ENCODE results near the gene VWA8. TPM values are rescaled to one million over a fixed set of nuclear protein-coding genes. Genes with fewer than 3 reads are reported as not detected.
A peak's percentile ranks its signal among the peaks of the same experiment; 100 is the strongest.

The VWA8 gene
- total and polyA plus RNA-seq, 2 experiments from 2014 or later: 6.3 to 24.6 TPM

DNA sequence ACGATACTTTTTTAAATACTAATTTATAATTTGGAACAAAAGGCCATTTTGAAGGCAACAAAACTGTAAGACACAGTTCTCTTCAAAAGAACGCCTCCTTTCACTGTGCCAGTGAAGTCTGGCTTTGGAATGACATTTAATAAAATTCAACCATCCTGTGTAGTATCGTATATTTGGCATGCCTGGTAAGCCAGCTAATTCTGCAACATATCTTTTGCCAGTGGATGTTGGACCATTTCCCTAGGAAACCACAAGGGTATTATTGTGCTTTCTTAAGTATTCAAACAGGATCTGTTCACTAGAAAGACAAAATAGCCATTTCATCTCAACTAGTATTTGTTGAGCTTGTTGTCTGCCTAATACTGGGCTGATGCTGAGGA is 391.9 kb downstream of the VWA8 start:
- H3F3A ChIP-seq (replicated peaks; ENCODE audit: low read depth): no peaks in the 10 kb centered on the region
- H3K36me3 ChIP-seq (ENCODE audit: insufficient read depth): no peaks in the 10 kb centered on the region
- 0 out of 2 replicates have a peak overlapping the region, but pooled peaks have one; percentile 24 for H3K27ac ChIP-seq (ENCODE audit: low read depth)
- H3K4me2 ChIP-seq: no peak overlapping the region
- no peaks in the 10 kb centered on the region; the same call in 1 of the 2 replicates for H3K4me1 ChIP-seq (ENCODE audit: insufficient read depth)
- no peak overlapping the region for H2AFZ ChIP-seq
- peaks cover 23% of the 10 kb centered on the region for H3K36me3 Mint-ChIP-seq (ENCODE audit: low read depth)
- ATAC-seq: no peak
- no peak overlapping the region for H3K4me3 Mint-ChIP-seq
- no peaks in the 10 kb centered on the region for H3K27me3 Mint-ChIP-seq (ENCODE audit: insufficient read depth, low read depth, poor library complexity)
- H3K4me1 Mint-ChIP-seq: no peaks in the 10 kb centered on the region; the same call in 2 of the 3 replicates
- no peaks in the 10 kb centered on the region for H3K27me3 ChIP-seq (ENCODE audit: insufficient read depth)
- DNase-seq (ENCODE audit: low spot score): no peak
- H3K4me3 ChIP-seq: no peak overlapping the region
- no peaks in the 10 kb centered on the region for H4K20me1 ChIP-seq (replicated peaks; ENCODE audit: insufficient read depth)
- TF ChIP-seq CREB1 (CRISPR knock-in tag; IDR thresholded peaks at IDR 0.05; ENCODE audit: low read depth): no peak
- no peak for TF ChIP-seq EZH2phosphoT487 (IDR thresholded peaks at IDR 0.05; ENCODE audit: unreplicated experiment)
- TF ChIP-seq, protein P1, sequence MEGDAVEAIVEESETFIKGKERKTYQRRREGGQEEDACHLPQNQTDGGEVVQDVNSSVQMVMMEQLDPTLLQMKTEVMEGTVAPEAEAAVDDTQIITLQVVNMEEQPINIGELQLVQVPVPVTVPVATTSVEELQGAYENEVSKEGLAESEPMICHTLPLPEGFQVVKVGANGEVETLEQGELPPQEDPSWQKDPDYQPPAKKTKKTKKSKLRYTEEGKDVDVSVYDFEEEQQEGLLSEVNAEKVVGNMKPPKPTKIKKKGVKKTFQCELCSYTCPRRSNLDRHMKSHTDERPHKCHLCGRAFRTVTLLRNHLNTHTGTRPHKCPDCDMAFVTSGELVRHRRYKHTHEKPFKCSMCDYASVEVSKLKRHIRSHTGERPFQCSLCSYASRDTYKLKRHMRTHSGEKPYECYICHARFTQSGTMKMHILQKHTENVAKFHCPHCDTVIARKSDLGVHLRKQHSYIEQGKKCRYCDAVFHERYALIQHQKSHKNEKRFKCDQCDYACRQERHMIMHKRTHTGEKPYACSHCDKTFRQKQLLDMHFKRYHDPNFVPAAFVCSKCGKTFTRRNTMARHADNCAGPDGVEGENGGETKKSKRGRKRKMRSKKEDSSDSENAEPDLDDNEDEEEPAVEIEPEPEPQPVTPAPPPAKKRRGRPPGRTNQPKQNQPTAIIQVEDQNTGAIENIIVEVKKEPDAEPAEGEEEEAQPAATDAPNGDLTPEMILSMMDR (conservative IDR thresholded peaks at IDR 0.05; ENCODE audit: low read depth in 2 of 2): no peak
- TF ChIP-seq NANOG (IDR thresholded peaks at IDR 0.05; ENCODE audit: borderline replicate concordance): no peak
- no peak for TF ChIP-seq ZNF331 (CRISPR knock-in tag; IDR thresholded peaks at IDR 0.05; ENCODE audit: low read depth)
- TF ChIP-seq POLR2AphosphoS5 (IDR thresholded peaks at IDR 0.05; ENCODE audit: low read depth): no peak
- H3K9me2 ChIP-seq (ENCODE audit: insufficient read depth): no peaks in the 10 kb centered on the region
- no peak overlapping the region for H3K27ac Mint-ChIP-seq
- H3K9me3 Mint-ChIP-seq: peaks cover 10% of the 10 kb centered on the region; the same call in 2 of the 3 replicates
- H3K79me2 ChIP-seq (replicated peaks; ENCODE audit: insufficient read depth): no peaks in the 10 kb centered on the region

DNA sequence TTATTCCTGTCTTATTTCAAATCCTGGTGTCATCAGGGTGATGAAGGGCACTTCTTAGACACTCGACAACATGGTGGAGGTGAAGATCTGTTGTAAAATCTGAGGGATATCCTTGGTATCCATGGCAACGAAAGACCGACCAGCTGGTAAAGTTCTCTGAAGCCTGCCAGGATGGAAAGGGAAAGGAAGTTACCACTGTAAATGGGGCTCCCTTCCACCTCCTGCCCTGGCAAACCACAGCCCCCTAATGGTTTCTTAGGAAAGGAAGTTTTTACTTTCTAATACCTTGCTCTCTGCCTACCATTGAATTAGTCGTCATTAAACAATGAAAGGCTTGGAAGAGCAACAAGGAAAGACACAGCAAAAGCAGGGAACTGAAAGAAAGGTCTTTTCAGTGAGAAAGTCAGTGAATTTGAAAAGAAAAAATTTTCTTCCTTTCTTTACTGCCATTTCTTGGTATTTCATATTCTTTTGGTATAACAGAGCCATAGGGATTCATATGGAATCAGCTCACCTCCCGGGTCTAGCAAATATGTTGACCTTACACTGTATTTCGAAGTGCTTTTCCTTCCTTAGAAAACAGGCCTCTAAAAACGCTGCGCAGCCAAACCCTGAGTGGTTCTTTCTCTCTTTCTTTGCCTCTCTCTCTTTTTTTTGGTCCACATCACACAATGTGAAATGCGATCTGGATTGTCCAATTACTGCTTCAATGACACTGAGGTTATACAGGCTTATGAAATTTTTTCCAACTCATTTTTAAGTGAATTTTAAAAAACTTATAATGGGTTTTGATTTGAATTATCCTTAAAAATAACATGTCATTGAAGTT is 392.6 kb downstream of the VWA8 start:
- Mint-ChIP-seq H3K36me3 (ENCODE audit: low read depth) (peaks cover 22% of the 10 kb centered on the region), H3K27me3 (ENCODE audit: insufficient read depth, low read depth, poor library complexity) (no peaks in the 10 kb centered on the region), H3K9me3 (peaks cover 10% of the 10 kb centered on the region; the same call in 2 of the 3 replicates), H3K27ac (no peak overlapping the region), H3K4me3 (no peak overlapping the region), H3K4me1 (no peaks in the 10 kb centered on the region; the same call in 2 of the 3 replicates)
- Histone ChIP-seq H3K4me2 (no peak overlapping the region), H3K9me2 (ENCODE audit: insufficient read depth) (no peaks in the 10 kb centered on the region), H3K27ac (ENCODE audit: low read depth) (peak overlapping the region; percentile 24; the same call in 1 of the 2 replicates), H3K4me1 (ENCODE audit: insufficient read depth) (no peaks in the 10 kb centered on the region; the same call in 1 of the 2 replicates), H3K27me3 (ENCODE audit: insufficient read depth) (no peaks in the 10 kb centered on the region), H3K79me2 (replicated peaks; ENCODE audit: insufficient read depth) (no peaks in the 10 kb centered on the region), H3K36me3 (ENCODE audit: insufficient read depth) (no peaks in the 10 kb centered on the region), H4K20me1 (replicated peaks; ENCODE audit: insufficient read depth) (no peaks in the 10 kb centered on the region), H2AFZ (no peak overlapping the region), H3K4me3 (no peak overlapping the region), H3F3A (replicated peaks; ENCODE audit: low read depth) (no peaks in the 10 kb centered on the region)
- peak; percentile 72 for ATAC-seq
- TF ChIP-seq, protein P1 (conservative IDR thresholded peaks at IDR 0.05; ENCODE audit: low read depth in 2 of 2): peak in 1 of 2 experiments; percentile 33; a peak in 2 of 4 replicates
- TF ChIP-seq NANOG (IDR thresholded peaks at IDR 0.05; ENCODE audit: borderline replicate concordance): no peak
- DNase-seq (ENCODE audit: low spot score): peak; percentile 63

Measured in GM23338 (cell line).